Mucosa of gallbladder (tissue), 1 donor: ENCODE results near the gene CCL4. TPM values are rescaled to one million over a fixed set of nuclear protein-coding genes. Genes with fewer than 3 reads are reported as not detected.
"Not testable (repeated sequence)": the region's sequence is repeated elsewhere in the genome, so short reads cannot be mapped to it uniquely, and the experiment has no call there.

Source experiments
- DNase-seq: peaks from one replicate; pipeline ENCODE4 v3.0.0-alpha.2; 2020; ENCODE audit warnings: low spot score
- total RNA-seq: library from RNA; stranded (reverse); gene quantifications from one replicate; pipeline ENCODE4 v1.2.1, GENCODE V29; 2021
- donor health status: DM: no; HTN: no; CAD: no.

CCL4 gene
- 27.6 TPM for total RNA-seq

- DNase-seq, result not testable (repeated sequence)
These were observed at the start of gene CCL4 for GRCh38 chr17:36103401-36103975. Gene CCL4, plus strand, starts transcription at chr17:36103827. Its CDS starts 79 bp downstream, at chr17:36103906.

DNA sequence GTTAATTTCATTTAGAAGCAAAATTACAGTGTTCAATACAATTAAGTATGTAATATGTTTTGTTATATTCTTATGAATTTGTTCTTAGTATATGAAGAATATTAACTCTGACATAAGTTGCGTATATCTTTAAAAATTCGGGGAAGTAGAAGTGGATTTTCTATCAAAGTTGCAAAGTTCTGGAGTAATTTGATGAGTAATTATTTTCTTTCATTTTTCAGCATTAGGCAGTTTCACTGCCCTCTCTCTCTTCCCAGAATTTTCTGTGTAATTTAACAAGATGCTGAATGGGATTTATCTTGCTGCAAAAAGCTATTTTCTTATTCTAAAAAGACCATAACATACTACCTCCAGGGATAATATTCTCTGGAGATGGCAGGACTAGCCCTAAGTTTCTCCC is 48.5 kb upstream of the CCL4 start:
- DNase-seq, result no peak

- DNase-seq, result no peak
These were observed 47.6 kb upstream of the CCL4 start for GRCh38 chr17:36055921-36056520.

GRCh38 chr17:36057911-36058310 is 45.7 kb upstream of the CCL4 start:
- DNase-seq, result no peak

DNA sequence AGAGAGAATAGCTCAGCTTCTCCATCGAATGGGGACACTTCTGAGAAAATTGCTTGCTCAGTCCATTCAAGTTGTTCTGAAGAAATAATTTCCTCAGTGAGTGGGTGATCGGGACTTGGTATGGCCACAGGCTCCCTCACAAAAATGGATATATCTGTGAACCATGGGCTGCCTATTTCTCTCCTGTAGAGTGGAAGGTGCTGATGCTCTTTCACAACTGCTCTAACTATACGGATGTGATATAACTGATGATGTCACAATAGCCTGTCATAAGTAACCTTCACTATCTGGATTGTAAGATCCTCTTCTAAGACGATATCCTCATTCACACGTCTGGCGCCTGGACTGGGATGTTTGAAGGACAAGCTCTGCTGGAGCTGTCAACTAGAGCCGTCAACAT is 44.2 kb upstream of the CCL4 start:
- no peak for DNase-seq

DNA sequence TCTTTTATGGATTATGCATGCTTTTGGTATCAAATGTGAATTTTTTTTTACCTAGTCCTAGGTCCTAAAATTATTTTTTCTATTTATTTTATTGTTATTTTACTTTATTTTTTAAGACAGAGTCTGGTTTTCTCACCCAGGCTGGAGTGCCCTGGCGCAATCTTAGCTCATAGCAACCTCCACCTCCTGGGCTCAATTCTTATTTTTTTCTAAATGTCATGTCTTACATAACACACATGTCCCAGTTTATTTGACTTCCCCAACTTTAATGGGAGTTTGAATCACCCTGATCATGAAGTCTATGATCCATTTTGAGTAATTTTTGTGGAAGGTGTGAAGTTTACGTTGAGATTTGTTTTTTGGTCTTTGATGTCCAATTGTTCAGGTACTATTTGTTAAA is 42.8 kb upstream of the CCL4 start:
- DNase-seq, result no peak

GRCh38 chr17:36063786-36064541 is 39.7 kb upstream of the CCL4 start, which contains the start of gene CCL18:
Gene CCL18, plus strand, starts transcription at chr17:36064272. Its CDS starts 71 bp downstream, at chr17:36064343.
- DNase-seq, result no peak

- DNase-seq, result no peak
These were observed 37.2 kb upstream of the CCL4 start for GRCh38 chr17:36066365-36066985.

- no peak for DNase-seq
These were observed 35.1 kb upstream of the CCL4 start for GRCh38 chr17:36068524-36068923.

- no peak for DNase-seq
These were observed 34.5 kb upstream of the CCL4 start for GRCh38 chr17:36069136-36069535.

DNA sequence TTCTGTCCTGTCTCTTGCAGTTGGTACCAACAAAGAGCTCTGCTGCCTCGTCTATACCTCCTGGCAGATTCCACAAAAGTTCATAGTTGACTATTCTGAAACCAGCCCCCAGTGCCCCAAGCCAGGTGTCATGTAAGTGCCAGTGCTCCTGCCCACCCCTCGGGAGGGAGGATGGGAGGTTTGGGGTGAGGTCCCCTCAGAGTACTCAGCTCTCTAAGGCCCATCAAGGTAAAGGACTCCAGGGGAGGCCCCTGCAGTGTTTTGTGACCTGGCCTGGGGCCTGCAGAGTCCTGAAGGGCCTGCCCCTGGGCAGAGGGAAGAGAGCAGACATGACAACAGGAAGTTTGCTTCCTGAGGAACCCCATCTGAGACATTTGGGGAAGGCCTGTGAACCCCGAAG is 33.2 kb upstream of the CCL4 start:
- DNase-seq, result no peak

DNA sequence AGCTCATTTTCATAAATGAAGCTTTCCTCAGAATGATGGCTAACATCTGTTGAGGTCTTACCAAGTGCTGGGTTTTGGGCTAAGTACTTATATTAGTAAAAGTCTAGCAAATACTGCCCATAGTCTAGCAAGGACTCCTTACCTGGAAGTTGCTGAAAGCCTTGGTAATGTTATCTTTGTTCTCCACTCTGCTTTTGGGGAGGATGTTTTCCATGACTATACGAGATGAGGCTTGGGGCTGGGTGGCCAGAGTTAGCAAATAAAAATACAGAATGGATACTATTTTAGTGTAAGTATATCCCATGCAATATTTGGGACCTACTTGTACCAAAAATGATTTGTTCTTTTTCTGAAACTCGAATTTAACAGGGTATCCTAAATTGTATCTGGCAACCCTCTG is 31.9 kb upstream of the CCL4 start:
- no peak for DNase-seq

DNA sequence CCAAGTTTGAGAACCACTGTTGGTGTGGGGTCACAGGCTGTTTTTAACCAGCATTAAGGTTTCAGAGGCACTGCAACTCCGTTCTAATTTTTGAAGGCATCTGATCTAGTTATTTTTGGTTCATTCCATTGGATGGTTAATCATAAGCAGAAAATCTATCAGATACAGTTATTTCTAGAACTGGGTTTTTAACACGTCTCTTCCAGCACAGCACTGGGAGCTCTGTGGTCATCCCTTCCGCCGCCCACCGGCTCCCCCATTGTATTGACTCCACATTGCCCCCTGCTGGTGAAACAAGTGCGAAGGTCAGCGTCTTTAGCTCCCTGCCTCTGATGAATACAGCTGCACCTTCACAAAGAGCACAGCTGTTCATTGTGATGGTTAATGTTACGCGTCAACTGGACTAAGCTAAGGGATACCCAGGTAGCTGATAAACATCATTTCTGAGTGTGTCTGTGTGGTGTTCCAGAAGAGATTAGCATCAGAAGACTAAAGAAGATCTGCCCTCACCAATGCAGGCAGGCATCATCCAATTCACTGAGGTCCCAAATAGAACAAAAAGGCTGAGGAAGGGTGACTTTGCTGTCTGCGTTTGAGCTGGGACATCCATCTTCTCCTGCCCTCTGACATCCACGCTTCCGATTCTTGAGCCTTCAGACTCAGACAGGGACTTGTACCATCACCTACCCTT is 31.1 kb upstream of the CCL4 start:
- peak; percentile 60 for DNase-seq

DNA sequence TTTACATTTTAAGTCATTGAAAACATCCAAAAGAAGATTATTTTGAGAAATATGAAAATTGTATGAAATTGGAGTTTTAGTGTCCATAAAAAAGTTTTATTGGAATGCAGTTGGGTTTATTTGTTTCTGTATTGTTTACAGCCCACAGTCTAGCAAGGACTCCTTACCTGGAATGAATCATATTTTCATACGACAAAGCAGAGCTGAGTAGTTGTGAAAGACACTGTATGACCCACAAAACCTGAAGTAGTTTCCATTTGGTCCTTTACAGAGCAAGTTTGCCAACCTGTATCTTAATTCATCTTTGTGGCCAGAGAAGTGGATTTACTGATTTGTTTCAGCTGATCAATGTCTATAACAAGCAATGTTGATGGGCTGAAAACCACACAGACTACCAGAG is 29.3 kb upstream of the CCL4 start:
- no peak for DNase-seq

DNA sequence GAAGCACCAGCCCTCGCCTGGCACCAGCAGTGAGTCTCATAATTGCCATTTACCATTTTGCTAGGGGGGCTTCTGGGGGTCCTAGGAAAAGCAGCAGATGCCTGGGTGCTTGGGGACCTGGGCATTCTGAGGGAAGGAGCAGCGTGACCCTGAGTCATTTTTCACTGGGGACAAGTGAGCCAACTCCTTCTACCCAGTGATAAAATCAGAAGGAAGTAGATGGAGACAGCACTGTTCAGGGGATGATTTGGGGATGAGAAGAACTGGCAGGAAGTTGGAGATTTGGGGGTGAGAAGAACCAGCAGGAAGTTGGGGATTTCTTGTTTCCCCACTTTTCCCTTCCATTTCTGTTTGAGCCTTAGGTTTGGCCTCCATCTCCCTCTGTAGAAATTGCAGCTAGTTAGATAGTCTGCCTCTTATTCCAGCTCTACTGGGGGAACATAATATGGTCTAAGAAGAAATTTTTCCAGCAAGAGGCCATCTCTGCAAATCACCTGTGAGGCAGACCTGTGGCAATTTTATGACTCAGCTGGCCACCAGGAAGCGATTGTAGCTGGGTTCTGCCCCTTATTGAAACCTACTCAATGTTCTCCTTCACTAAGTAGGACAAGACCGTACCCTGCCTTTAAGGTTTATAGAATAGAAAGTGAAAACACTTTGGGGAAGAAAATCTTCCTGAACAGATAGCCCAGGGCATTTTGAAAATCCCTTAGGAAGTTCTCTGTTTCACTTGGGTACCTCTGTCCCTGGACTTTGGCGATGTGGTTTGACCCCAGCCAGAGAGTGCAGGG is 21.8 kb upstream of the CCL4 start:
- DNase-seq, result not testable (repeated sequence)

GRCh38 chr17:36082482-36083120 is 21.0 kb upstream of the CCL4 start:
- peak; percentile 60 for DNase-seq

DNA sequence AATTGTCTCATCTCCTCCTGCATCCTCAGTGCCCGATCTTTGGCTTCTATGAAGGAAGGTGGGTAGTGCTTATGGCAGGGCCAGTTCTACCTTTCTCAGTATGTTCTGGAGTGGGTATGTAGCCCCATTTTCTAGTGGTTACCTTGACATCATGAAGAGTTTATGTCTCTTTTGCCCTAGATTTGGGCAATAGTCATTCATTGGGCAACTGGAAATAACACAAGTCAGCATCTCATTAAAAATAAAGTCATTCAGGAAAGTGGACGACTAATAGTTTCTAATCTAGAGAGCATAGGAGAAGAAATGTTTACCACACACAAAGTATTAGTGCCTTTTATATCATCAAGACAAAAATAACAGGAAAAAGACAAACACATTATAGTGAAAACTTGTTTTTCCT is 19.9 kb upstream of the CCL4 start:
- DNase-seq, result not testable (repeated sequence)

DNA sequence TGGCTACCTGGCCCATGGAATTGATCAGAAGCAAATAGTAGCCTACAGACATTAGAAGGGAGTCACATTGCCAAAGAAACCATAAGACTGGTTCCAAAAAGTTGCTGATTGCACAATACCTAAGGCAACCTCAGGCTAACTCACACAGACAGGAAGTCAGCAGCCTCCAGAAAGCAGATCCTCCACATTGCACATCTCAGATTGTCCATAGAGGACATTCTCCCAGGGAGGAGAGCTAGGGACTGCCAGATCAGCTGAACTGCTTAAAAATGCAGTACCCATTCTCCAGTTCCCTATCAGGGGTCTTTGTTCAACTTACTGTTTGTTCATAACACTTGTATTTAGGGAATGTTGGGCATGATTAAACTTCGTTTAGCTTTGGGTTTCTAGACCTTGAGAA is 17.9 kb upstream of the CCL4 start:
- no peak for DNase-seq

- no peak for DNase-seq
These were observed 16.8 kb upstream of the CCL4 start for GRCh38 chr17:36086791-36087190.

GRCh38 chr17:36087471-36087870 is 16.2 kb upstream of the CCL4 start:
- not testable (repeated sequence) for DNase-seq
